Transverse colon (tissue), 4 donors: Measurements from ENCODE around the gene GJA5. TPM values are rescaled to one million over a fixed set of nuclear protein-coding genes. Genes with fewer than 3 reads are reported as not detected.

Experiments used
- DNase-seq: peaks from one replicate; pipeline ENCODE4 v3.0.0-alpha.2; 2019
- H3K27ac ChIP-seq, 4 donors: fragments of 200-600 bp; sonication (generic); 2 replicates each; pipeline ENCODE4 v1.5.1; 2016 to 2018; ENCODE audit warnings: inconsistent platforms in 4 of 4
- H3K27me3 ChIP-seq: fragments of 200-600 bp; sonication (generic); 2 replicates; pipeline ENCODE4 v1.5.1; 2017; ENCODE audit warnings: inconsistent platforms
- H3K36me3 ChIP-seq, 4 donors: fragments of 200-600 bp; sonication (generic); 2 replicates each; pipeline ENCODE4 v1.5.1; 2017 to 2019; ENCODE audit warnings: inconsistent platforms in 4 of 4
- H3K4me1 ChIP-seq, 4 donors: fragments of 200-600 bp; sonication (generic); 2 replicates each; pipeline ENCODE4 v1.5.1; 2017 to 2020; ENCODE audit warnings: inconsistent platforms in 4 of 4
- H3K4me3 ChIP-seq, 4 donors: fragments of 200-600 bp; sonication (generic); 1 replicate in 1 of 4; 2 replicates in 3 of 4; pipeline versions ENCODE4 v1.5.1 to v1.6.1; 2017 to 2019; ENCODE audit warnings: inconsistent platforms in 4 of 4
- H3K9me3 ChIP-seq, 2 donors: fragments of 200-600 bp; sonication (generic); 2 replicates each; pipeline ENCODE4 v1.5.1; 2017 to 2019; ENCODE audit warnings: inconsistent platforms in 2 of 2
- EP300 ChIP-seq: sonication (generic); formaldehyde crosslinking; IDR thresholded peaks from one replicate; pipeline ENCODE4 v1.6.1; 2017; ENCODE audit warnings: antibody characterized with exemption, low read depth
- POLR2A ChIP-seq: fragments of 450-650 bp; IDR thresholded peaks from one replicate; pipeline ENCODE4 v1.6.1; 2016; ENCODE audit warnings: antibody characterized with exemption, mild to moderate bottlenecking, moderate library complexity
- POLR2AphosphoS5 ChIP-seq, 3 donors: sonication (generic); formaldehyde crosslinking; IDR thresholded peaks; one replicate each; pipeline ENCODE4 v1.6.1; 2016; ENCODE audit warnings: antibody characterized with exemption in 3 of 3
- WGBS, 2 donors: methylation state at CpG; one replicate each; pipeline ENCODE4 v1.1.5; 2018; ENCODE audit warnings: low coverage in 1 of 2; 5-methylcytosine and 5-hydroxymethylcytosine counted together
- in situ Hi-C, 4 donors: fragments of 200-750 bp; cut with MboI; loops; one replicate each; pipeline versions ENCODE4 v1.15.0 to v1.15.1; 2017; ENCODE audit warnings: low sequenced_read_pairs in 3 of 4, low pct_ligation_motif_present in 1 of 4, low pct_unique_long_range_greater_than_20kb in 1 of 4
- intact Hi-C: fragments of 100-400 bp; cut with DNase I; formaldehyde crosslinking; loops from one replicate; pipeline ENCODE4 v1.15.1; 2023; ENCODE audit warnings: low total_unique reads
- total RNA-seq, 4 donors: library from RNA; depleted of rRNA; stranded (reverse); fragments of >200 nt; gene quantifications; one replicate each; pipeline ENCODE4 v1.1.0, GENCODE V29; 2016
- TF ChIP-seq, protein P1 (sequence below), 5 experiments: fragments of 200-600 bp in 3 of 5; fragments of 450-650 bp in 2 of 5; sonication (generic) in 3 of 5; IDR thresholded peaks; 1 replicate in 2 of 5; 2 replicates in 3 of 5; pipeline ENCODE4 v1.5.1; 2016 to 2017; ENCODE audit warnings: antibody characterized with exemption in 5 of 5, inconsistent platforms in 3 of 5, mild to moderate bottlenecking in 2 of 5, moderate library complexity in 1 of 5

The GJA5 gene
- total RNA-seq, 4 donors from 2014 or later = 0.75 to 119 (median 1.6) TPM

DNA sequence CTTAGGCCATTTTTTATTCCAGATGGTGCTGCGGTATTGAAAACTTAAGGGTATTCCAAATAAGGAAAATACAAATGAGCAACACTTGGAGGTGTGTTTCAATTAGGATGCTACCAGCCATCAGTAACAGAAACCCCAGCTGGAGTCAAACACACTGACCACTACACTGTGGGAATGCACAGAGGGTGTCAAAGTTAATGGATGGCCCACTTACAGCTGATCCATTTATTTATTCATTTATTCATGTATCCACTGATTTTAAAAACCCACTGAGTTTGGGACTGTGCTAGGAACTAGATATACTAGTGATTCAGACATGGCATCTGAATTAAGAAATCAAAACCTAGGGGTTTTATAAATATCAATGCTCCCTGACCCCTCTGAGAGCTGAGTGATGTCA is 24.5 kb upstream of the GJA5 start:
- TF ChIP-seq EP300 (no peak), POLR2AphosphoS5 (IDR thresholded peaks at IDR 0.05) (no peak), POLR2A (no peak)
- TF ChIP-seq, protein P1, sequence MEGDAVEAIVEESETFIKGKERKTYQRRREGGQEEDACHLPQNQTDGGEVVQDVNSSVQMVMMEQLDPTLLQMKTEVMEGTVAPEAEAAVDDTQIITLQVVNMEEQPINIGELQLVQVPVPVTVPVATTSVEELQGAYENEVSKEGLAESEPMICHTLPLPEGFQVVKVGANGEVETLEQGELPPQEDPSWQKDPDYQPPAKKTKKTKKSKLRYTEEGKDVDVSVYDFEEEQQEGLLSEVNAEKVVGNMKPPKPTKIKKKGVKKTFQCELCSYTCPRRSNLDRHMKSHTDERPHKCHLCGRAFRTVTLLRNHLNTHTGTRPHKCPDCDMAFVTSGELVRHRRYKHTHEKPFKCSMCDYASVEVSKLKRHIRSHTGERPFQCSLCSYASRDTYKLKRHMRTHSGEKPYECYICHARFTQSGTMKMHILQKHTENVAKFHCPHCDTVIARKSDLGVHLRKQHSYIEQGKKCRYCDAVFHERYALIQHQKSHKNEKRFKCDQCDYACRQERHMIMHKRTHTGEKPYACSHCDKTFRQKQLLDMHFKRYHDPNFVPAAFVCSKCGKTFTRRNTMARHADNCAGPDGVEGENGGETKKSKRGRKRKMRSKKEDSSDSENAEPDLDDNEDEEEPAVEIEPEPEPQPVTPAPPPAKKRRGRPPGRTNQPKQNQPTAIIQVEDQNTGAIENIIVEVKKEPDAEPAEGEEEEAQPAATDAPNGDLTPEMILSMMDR (IDR thresholded peaks at IDR 0.05) = no peak
- Histone ChIP-seq H3K27ac (no peak overlapping the region), H3K4me1 (no peaks in the 10 kb centered on the region), H3K9me3 (no peaks in the 10 kb centered on the region), H3K4me3 (no peak overlapping the region), H3K27me3 (peaks cover 3% of the 10 kb centered on the region), H3K36me3 (no peaks in the 10 kb centered on the region)
- in situ Hi-C loops = no loop called here
- intact Hi-C loops = no loop called here
- 82 to 88% methylated on average over 1 of the region's 1 CpG for WGBS, 2 donors
- DNase-seq = no peak

DNA sequence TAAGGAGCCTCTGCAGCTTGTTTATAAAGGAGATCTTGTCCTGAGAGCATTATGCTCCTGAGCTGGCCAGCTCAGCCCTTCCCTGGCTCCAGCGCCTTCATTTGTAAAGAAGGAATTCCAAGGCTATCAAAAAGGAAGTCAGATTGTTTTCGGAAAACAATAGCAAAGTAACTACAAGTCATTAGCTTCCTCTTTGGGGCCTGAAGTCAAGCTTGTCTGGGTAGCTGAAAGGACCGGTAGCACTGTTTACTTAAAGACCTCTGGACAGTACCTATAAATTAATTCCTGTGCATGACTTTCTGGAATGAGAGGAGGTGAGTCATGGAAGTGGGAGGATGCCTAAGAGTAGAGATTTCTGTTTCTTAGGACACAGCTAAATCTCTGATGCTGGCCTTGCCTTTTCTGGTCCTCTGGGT is 20.7 kb upstream of the GJA5 start:
- DNase-seq = no peak
- no peaks in the 10 kb centered on the region for H3K9me3 ChIP-seq
- H3K4me1 ChIP-seq = no peaks in the 10 kb centered on the region
- in situ Hi-C loops = no loop called here
- TF ChIP-seq EP300 (no peak), POLR2AphosphoS5 (IDR thresholded peaks at IDR 0.05) (no peak), POLR2A (no peak)
- TF ChIP-seq, protein P1 (IDR thresholded peaks at IDR 0.05) = no peak
- H3K36me3 ChIP-seq = no peaks in the 10 kb centered on the region
- intact Hi-C loops = no loop called here
- peaks cover 3% of the 10 kb centered on the region for H3K27me3 ChIP-seq
- WGBS, 2 donors = 0 to 52% methylated on average over 1 to 3 of the region's 3 CpGs
- H3K4me3 ChIP-seq = no peak overlapping the region
- H3K27ac ChIP-seq = no peak overlapping the region

DNA sequence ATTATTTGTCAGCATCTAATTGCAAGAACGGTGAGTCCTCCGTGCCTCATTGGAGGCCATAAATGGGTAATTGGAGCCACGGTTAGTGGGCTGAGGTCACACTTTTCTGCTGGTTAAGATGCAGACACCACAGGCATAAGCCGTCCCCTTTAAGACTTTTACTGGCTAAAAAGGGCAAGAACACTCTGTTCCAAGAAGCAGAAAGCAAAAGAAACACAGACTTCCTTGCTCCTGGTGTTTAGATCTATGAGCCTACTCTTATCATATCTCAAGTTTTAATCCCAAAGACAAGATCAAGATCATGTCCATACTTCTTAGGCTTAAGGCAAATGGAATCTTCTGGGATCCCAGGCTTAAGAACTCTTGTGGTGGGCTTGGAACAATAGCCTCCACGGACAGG is 17.3 kb upstream of the GJA5 start:
- intact Hi-C loops (no loop called here), in situ Hi-C loops (no loop called here)
- Histone ChIP-seq H3K27me3 (peaks cover 13% of the 10 kb centered on the region), H3K36me3 (no peaks in the 10 kb centered on the region), H3K9me3 (no peaks in the 10 kb centered on the region), H3K4me1 (no peaks in the 10 kb centered on the region), H3K27ac (no peak overlapping the region), H3K4me3 (no peak overlapping the region)
- TF ChIP-seq POLR2A (no peak), EP300 (no peak), POLR2AphosphoS5 (IDR thresholded peaks at IDR 0.05) (no peak)
- TF ChIP-seq, protein P1 (IDR thresholded peaks at IDR 0.05) = no peak
- 59% methylated on average over 5 of the region's 5 CpGs; no CpG with 5 or more reads in 1 of the 2 donors for WGBS, 2 donors
- DNase-seq = no peak

DNA sequence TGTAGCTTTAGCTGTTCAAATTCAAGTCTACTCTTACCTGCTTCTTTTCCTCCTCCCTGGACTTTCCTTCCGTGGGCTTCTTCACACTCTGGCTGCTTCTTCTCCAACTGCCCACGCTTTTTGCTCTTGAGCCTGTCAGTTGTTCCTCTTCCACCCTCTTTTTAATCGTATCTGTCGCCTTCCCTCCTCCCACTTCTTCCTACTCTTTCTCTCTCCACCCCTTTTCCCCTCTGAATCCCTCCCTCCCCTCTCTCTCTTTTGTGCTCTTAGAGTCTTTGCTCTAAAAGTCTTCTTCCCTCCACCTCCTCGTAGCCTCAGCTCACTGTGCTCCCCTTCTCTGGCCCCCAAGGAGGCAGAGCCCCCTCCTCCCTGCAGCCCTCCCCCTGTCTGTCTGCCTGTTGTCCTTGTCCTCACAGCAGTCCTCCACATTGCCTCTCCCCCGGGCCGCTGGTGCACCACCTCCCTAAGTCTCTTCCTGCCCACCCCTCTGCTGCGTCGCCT is 12.9 kb upstream of the GJA5 start:
- no peaks in the 10 kb centered on the region for H3K4me1 ChIP-seq
- H3K27me3 ChIP-seq = peaks cover 13% of the 10 kb centered on the region
- no peak overlapping the region for H3K4me3 ChIP-seq
- TF ChIP-seq POLR2A = no peak
- TF ChIP-seq EP300 = no peak
- TF ChIP-seq, protein P1 (IDR thresholded peaks at IDR 0.05) = no peak
- TF ChIP-seq POLR2AphosphoS5 (IDR thresholded peaks at IDR 0.05) = no peak
- no peaks in the 10 kb centered on the region for H3K9me3 ChIP-seq
- in situ Hi-C loops (no loop called here), intact Hi-C loops (no loop called here)
- no peak for DNase-seq
- no peaks in the 10 kb centered on the region for H3K36me3 ChIP-seq
- peak overlapping the region in 2 of 4 donors; percentile 19 to 28 for H3K27ac ChIP-seq
- 23 to 49% methylated on average over 7 to 9 of the region's 9 CpGs for WGBS, 2 donors
